K562 (cell line): ENCODE measurements around the gene ICA1L. TPM values are rescaled to one million over a fixed set of nuclear protein-coding genes. Genes with fewer than 3 reads are reported as not detected.
"Not testable (repeated sequence)": the region's sequence is repeated elsewhere in the genome, so short reads cannot be mapped to it uniquely, and the experiment has no call there.

Experiments used
- ATAC-seq: fragments of 200-7000 bp; cut with Tn5 transposase; 3 replicates; pipeline ENCODE4 v1.9.1; 2020; ENCODE audit warnings: moderate library complexity
- BruUV-seq: library from RNA; stranded (reverse); fragments of 400-500 nt; replicated peaks from 2 replicates; lab custom pipeline; 2021; lab: Mats Ljungman, UMichigan
- CTCF ChIA-PET: fragments of 300-600 bp; formaldehyde crosslinking; extraction: SDS; loops from one replicate; lab custom pipeline; 2021; ENCODE audit warnings: low intra/inter-chr PET ratio; lab: Yijun Ruan, JAX
- POLR2A ChIA-PET: fragments of 300-600, 350-650 bp; sonication (Branson Sonifier 250); formaldehyde crosslinking; extraction: SDS; loops from one replicate; lab custom pipeline; 2021; ENCODE audit warnings: antibody characterized with exemption, inconsistent platforms; lab: Yijun Ruan, JAX
- DNase-seq, 4 experiments: peaks; one replicate each; pipeline versions ENCODE4 v3.0.0 to v3.0.0-alpha.2; 2011 to 2018; ENCODE audit warnings: low spot score in 3 of 4, mixed read lengths in 3 of 4; ENCODE audit errors: extremely low read depth in 1 of 4
- FAIRE-seq: peaks from 2 replicates; lab custom pipeline; 2011; peaks lifted over from hg19 to GRCh38; lab: Jason Lieb, UNC
- H2AFZ ChIP-seq: 2 replicates; pipeline ENCODE4 v1.6.0; 2011; ENCODE audit warnings: low read depth, low read length, control low read depth, inconsistent platforms
- H3K27ac ChIP-seq: fragments of 200-600 bp; 3 replicates; pipeline ENCODE4 v1.8.0; 2011; ENCODE audit warnings: low read depth, mild to moderate bottlenecking, control low read depth, inconsistent platforms, low read length, moderate library complexity, mixed read lengths; ENCODE audit errors: extremely low read depth
- H3K27me3 ChIP-seq, 2 experiments: fragments of 300-600 bp in 1 of 2; 2 replicates in 1 of 2; 3 replicates in 1 of 2; pipeline versions ENCODE4 v1.6.0 to v1.8.0; 2011; ENCODE audit warnings: inconsistent platforms in 2 of 2, low read length in 2 of 2, mild to moderate bottlenecking in 1 of 2, mixed read lengths in 1 of 2, moderate library complexity in 1 of 2; ENCODE audit not compliant: control insufficient read depth in 2 of 2, insufficient read depth in 2 of 2
- H3K36me3 ChIP-seq: fragments of 300-600 bp; 3 replicates; pipeline ENCODE4 v1.8.0; 2011; ENCODE audit warnings: mild to moderate bottlenecking, low read length, inconsistent platforms; ENCODE audit not compliant: control insufficient read depth, insufficient read depth
- H3K4me1 ChIP-seq, 2 experiments: fragments of 200-600 bp in 1 of 2; replicated peaks in 1 of 2; 2 replicates in 1 of 2; 3 replicates in 1 of 2; pipeline versions ENCODE4 v1.5.1 to v1.8.0; 2011; ENCODE audit warnings: inconsistent platforms in 2 of 2, low read length in 2 of 2, mild to moderate bottlenecking in 1 of 2, mixed read lengths in 1 of 2, moderate library complexity in 1 of 2; ENCODE audit not compliant: control insufficient read depth in 2 of 2, insufficient read depth in 2 of 2
- H3K4me2 ChIP-seq: 2 replicates; pipeline ENCODE4 v1.6.1; 2011; ENCODE audit warnings: low read length, control low read depth, inconsistent platforms, mixed read lengths; ENCODE audit not compliant: insufficient read depth
- H3K4me3 ChIP-seq: fragments of 200-600 bp; sonication (generic), shearing (Covaris generic); 2 replicates; pipeline ENCODE4 v1.5.1; 2016; ENCODE audit warnings: control low read depth, inconsistent platforms
- H3K79me2 ChIP-seq: fragments of 200-600 bp; 3 replicates; pipeline ENCODE4 v1.8.0; 2011; ENCODE audit warnings: low read length, inconsistent platforms; ENCODE audit not compliant: control insufficient read depth, insufficient read depth
- H3K9ac ChIP-seq, 2 experiments: 2 replicates each; pipeline versions ENCODE4 v1.6.0 to v1.6.1; 2011; ENCODE audit warnings: low read depth in 2 of 2, low read length in 2 of 2, control low read depth in 1 of 2, inconsistent platforms in 1 of 2, mild to moderate bottlenecking in 1 of 2, mixed read lengths in 1 of 2; ENCODE audit not compliant: insufficient read depth in 1 of 2
- H3K9me1 ChIP-seq: one replicate; pipeline ENCODE4 v1.6.0; 2011; ENCODE audit warnings: inconsistent platforms, mild to moderate bottlenecking, low read length, moderate library complexity; ENCODE audit not compliant: control insufficient read depth, insufficient read depth
- H3K9me3 ChIP-seq: replicated peaks from 2 replicates; pipeline ENCODE4 v1.5.1; 2011; ENCODE audit warnings: low read depth, low read length, inconsistent platforms; ENCODE audit not compliant: control insufficient read depth, insufficient read depth
- H4K20me1 ChIP-seq: replicated peaks from 2 replicates; pipeline ENCODE4 v1.6.1; 2011; ENCODE audit warnings: low read length, inconsistent platforms, mixed read lengths; ENCODE audit not compliant: control insufficient read depth, insufficient read depth
- ADNP ChIP-seq: fragments of 200-800 bp; sonication (Bioruptor generic); IDR thresholded peaks from 2 replicates; pipeline ENCODE4 v1.6.1; 2016; ENCODE audit warnings: missing genetic modification characterization, missing compliant biosample characterization
- FOXK1 ChIP-seq: sonication (generic); formaldehyde crosslinking; IDR thresholded peaks from 2 replicates; pipeline ENCODE4 v1.8.0; 2022; ENCODE audit warnings: missing genetic modification reagents, mild to moderate bottlenecking, borderline replicate concordance
- HDAC8 ChIP-seq: fragments of 450-650 bp; IDR thresholded peaks from 2 replicates; pipeline ENCODE4 v1.6.1; 2016; ENCODE audit warnings: mild to moderate bottlenecking, missing genetic modification characterization, moderate library complexity, missing compliant biosample characterization
- MEF2A ChIP-seq: IDR thresholded peaks from 2 replicates; pipeline ENCODE4 v1.6.1; 2011; ENCODE audit warnings: low read depth, mild to moderate bottlenecking, low read length, moderate library complexity; ENCODE audit not compliant: control insufficient read depth
- RNF219 ChIP-seq: fragments of 250-450 bp; sonication (Bioruptor Pico); IDR thresholded peaks from 2 replicates; pipeline ENCODE4 v1.5.0; 2022; ENCODE audit warnings: mild to moderate bottlenecking
- WHSC1 ChIP-seq: IDR thresholded peaks from one replicate; pipeline ENCODE4 v1.6.1; 2012; ENCODE audit warnings: low read length, control low read depth, inconsistent platforms
- XRCC4 ChIP-seq: IDR thresholded peaks from one replicate; pipeline ENCODE4 v1.6.1; 2011; ENCODE audit not compliant: insufficient read depth, insufficient read length; ENCODE audit errors: extremely low read depth
- ZKSCAN3 ChIP-seq: fragments of 250-450 bp; sonication (Bioruptor Pico); IDR thresholded peaks from 2 replicates; pipeline ENCODE4 v1.4.0; 2020
- WGBS: fragments of 100-300 bp; shearing (Covaris generic); methylation state at CpG from one replicate; pipeline ENCODE4 v1.1.6; 2016; ENCODE audit warnings: low coverage, mixed read lengths; ENCODE audit not compliant: insufficient coverage; ENCODE audit errors: missing lambda C conversion rate; 5-methylcytosine and 5-hydroxymethylcytosine counted together
- in situ Hi-C: fragments of 300-500 bp; cut with MboI; formaldehyde crosslinking; loops from 4 replicates; pipeline ENCODE4 v1.15.0; 2018; ENCODE audit warnings: inconsistent platforms, mixed read lengths
- intact Hi-C: fragments of 100-400 bp; cut with micrococcal nuclease; formaldehyde crosslinking; loops from 2 replicates; pipeline ENCODE4 v1.14.2; 2022
- polyA plus RNA-seq, 8 experiments: library from polyadenylated mRNA; depleted of rRNA in 4 of 8; stranded (reverse) in 5 of 8; unstranded in 3 of 8; fragments of >200 nt; fragmentation: Nextera tagmentation in 2 of 8; fragmentation: Illumina TruSeq in 1 of 8; extraction: Ambion mirVana in 2 of 8; extraction: Trizol in 1 of 8; gene quantifications; 2 replicates each; pipeline versions ENCODE4 v1.2.1 to v1.2.3, GENCODE V29; 2011 to 2014; ENCODE audit warnings: inconsistent platforms in 1 of 8, missing spikeins in 1 of 8
- total RNA-seq, 7 experiments: library from RNA; depleted of rRNA in 6 of 7; stranded (reverse); fragments of >200 nt in 6 of 7; fragmentation: Illumina TruSeq in 2 of 7; extraction: Trizol in 2 of 7; gene quantifications; 2 replicates each; pipeline versions ENCODE4 v1.2.1 to v1.2.3, GENCODE V29; 2011 to 2021; ENCODE audit warnings: low replicate concordance in 1 of 7
- TF ChIP-seq, protein P1 (sequence below): sonication (generic); formaldehyde crosslinking; IDR thresholded peaks from 2 replicates; pipeline ENCODE4 v1.8.0; 2022; ENCODE audit warnings: mild to moderate bottlenecking, missing genetic modification reagents, borderline replicate concordance

ICA1L gene
- total and polyA plus RNA-seq, 9 of the 15 experiments (the other 6 are each of a cell fraction or from before 2014, with no cell fraction given): 0.57 to 1.7 (median 1.1) TPM

DNA sequence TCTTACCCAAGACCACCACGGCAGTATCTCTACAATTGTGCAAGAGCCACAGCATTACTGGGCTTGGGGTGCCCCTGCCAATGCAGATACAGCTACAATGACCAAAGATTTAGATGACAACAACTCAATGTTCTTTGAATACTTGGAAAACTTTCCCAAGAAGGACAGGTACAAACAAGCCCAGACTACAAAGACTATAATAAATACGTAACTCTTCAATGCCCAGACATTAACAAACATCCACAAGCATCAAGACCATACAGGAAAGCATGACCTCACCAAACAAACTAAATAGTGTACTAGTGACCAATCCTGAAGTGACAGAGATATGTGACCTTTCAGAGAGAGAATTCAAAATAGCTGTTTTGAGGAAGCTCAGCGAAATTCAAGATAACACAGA, 62.8 kb downstream of the ICA1L start:
- no peak for FAIRE-seq
- H2AFZ ChIP-seq: no peak overlapping the region
- no peak overlapping the region for H3K9ac ChIP-seq
- H3K27ac ChIP-seq: no peak overlapping the region
- H3K9me1 ChIP-seq: no peaks in the 10 kb centered on the region
- intact Hi-C loops (no loop called here), in situ Hi-C loops (no loop called here)
- H3K27me3 ChIP-seq: no peaks in the 10 kb centered on the region
- ChIA-PET POLR2A (no interaction called here), CTCF (no interaction called here)
- WGBS: 44% methylated on average over 3 of the region's 3 CpGs
- no peaks in the 10 kb centered on the region for H3K79me2 ChIP-seq
- DNase-seq: no peak
- no peak for TF ChIP-seq ADNP (tag)
- no peak for TF ChIP-seq HDAC8 (tag)
- TF ChIP-seq, protein P1, sequence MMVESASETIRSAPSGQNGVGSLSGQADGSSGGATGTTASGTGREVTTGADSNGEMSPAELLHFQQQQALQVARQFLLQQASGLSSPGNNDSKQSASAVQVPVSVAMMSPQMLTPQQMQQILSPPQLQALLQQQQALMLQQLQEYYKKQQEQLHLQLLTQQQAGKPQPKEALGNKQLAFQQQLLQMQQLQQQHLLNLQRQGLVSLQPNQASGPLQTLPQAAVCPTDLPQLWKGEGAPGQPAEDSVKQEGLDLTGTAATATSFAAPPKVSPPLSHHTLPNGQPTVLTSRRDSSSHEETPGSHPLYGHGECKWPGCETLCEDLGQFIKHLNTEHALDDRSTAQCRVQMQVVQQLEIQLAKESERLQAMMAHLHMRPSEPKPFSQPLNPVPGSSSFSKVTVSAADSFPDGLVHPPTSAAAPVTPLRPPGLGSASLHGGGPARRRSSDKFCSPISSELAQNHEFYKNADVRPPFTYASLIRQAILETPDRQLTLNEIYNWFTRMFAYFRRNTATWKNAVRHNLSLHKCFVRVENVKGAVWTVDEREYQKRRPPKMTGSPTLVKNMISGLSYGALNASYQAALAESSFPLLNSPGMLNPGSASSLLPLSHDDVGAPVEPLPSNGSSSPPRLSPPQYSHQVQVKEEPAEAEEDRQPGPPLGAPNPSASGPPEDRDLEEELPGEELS (CRISPR knock-in tag): no peak
- TF ChIP-seq ZKSCAN3 (CRISPR knock-in tag): no peak
- TF ChIP-seq XRCC4: no peak
- TF ChIP-seq WHSC1: no peak
- TF ChIP-seq MEF2A: no peak
- TF ChIP-seq FOXK1: no peak
- no peak for TF ChIP-seq RNF219
- no TSS peak for BruUV-seq
- H3K4me2 ChIP-seq: no peak overlapping the region
- no peaks in the 10 kb centered on the region for H3K9me3 ChIP-seq
- ATAC-seq: no peak
- H4K20me1 ChIP-seq: no peaks in the 10 kb centered on the region
- H3K36me3 ChIP-seq: no peaks in the 10 kb centered on the region
- no peaks in the 10 kb centered on the region; a peak in 1 of 5 replicates for H3K4me1 ChIP-seq
- no peak overlapping the region for H3K4me3 ChIP-seq

DNA sequence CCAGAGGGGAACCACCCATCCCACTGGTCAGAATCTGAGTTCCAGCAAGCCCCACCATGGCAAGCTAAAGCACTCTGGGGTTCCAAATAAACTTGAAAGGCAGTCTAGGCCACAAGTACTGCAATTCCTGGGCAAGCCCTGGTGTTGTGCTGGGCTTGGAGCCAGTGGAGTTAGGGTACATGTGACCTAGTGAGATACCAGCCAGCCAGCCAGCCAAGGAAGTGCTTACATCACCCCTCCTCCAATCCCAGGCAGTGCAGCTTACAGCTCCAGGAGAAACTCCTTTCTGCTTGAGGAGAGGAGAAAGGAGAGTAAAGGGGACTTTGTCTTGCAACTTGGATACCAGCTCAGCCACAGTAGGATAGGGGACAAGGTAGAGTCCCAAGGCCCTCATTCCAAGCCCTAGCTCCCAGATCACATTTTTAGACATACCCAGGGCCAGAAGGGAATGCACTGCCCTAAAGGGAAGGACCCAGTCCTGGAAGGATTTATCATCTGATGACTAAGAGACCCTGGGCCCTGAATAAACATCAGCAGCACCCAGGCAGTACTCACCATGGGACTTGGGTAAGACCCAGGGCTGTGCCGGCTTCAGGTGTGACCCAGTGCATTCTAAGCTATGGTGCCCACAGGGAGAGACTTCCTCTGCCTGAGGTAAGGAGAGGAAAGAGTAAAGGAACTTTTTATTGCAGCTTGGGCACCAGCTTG, 64.0 kb downstream of the ICA1L start:
- not testable (repeated sequence) for FAIRE-seq

More for the DNA sequence above, 64.0 kb downstream of the ICA1L start:
- H3K36me3 ChIP-seq, H3K9ac ChIP-seq, intact Hi-C loops, POLR2A ChIA-PET, H3K27me3 ChIP-seq, BruUV-seq, H3K4me1 ChIP-seq, H3K4me2 ChIP-seq, H2AFZ ChIP-seq, H3K27ac ChIP-seq, H4K20me1 ChIP-seq, H3K9me3 ChIP-seq, H3K79me2 ChIP-seq, H3K9me1 ChIP-seq, CTCF ChIA-PET, H3K4me3 ChIP-seq, in situ Hi-C loops: not testable (repeated sequence)
- no CpG with 5 or more reads among the region's 1 CpG for WGBS
- ATAC-seq (peak; percentile 57; the same call in 2 of the 3 replicates), DNase-seq (peak in 1 of 4 experiments; percentile 5)
